ENCODE results near the gene ASAP3. TPM values are rescaled to one million over a fixed set of nuclear protein-coding genes. Genes with fewer than 3 reads are reported as not detected.

The ASAP3 gene
- total RNA-seq, 1 experiment from 2014 or later, result 2.9 TPM

DNA sequence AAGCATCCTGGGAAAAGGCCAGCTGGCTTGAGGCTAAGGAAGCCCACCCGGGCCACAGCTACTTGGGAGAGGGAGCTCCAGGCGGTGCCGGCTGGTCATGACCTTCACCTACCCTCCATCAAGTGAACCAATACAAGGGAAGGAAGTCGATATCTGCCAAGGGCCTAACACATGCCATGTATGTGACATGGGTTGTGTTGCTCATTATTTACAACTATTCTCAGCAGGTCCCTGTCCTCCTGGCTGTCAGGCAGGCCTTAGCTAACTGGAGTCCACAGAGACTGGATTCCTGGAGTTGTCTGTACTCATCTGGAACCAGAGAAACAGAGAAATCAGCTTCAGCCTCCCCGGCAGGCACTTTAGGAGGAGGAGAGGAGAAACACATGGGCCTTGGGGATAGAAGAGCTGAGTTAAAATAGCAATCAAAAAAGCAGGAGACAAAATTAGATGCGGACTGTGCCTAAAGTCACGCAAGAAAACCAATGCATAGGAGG lies 75.1 kb downstream of the ASAP3 start:
- no peak overlapping the region for H3K27ac Mint-ChIP-seq (ENCODE audit: unreplicated experiment)
- no peaks in the 10 kb centered on the region for H3K36me3 Mint-ChIP-seq (ENCODE audit: insufficient read depth, unreplicated experiment)
- TF ChIP-seq, protein P1, sequence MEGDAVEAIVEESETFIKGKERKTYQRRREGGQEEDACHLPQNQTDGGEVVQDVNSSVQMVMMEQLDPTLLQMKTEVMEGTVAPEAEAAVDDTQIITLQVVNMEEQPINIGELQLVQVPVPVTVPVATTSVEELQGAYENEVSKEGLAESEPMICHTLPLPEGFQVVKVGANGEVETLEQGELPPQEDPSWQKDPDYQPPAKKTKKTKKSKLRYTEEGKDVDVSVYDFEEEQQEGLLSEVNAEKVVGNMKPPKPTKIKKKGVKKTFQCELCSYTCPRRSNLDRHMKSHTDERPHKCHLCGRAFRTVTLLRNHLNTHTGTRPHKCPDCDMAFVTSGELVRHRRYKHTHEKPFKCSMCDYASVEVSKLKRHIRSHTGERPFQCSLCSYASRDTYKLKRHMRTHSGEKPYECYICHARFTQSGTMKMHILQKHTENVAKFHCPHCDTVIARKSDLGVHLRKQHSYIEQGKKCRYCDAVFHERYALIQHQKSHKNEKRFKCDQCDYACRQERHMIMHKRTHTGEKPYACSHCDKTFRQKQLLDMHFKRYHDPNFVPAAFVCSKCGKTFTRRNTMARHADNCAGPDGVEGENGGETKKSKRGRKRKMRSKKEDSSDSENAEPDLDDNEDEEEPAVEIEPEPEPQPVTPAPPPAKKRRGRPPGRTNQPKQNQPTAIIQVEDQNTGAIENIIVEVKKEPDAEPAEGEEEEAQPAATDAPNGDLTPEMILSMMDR (IDR thresholded peaks at IDR 0.05; ENCODE audit: unreplicated experiment), result no peak
- H3K9me3 Mint-ChIP-seq (ENCODE audit: low read depth, unreplicated experiment), result no peaks in the 10 kb centered on the region
- no peak overlapping the region for H3K4me3 Mint-ChIP-seq (ENCODE audit: low read depth, unreplicated experiment)
- intact Hi-C loops (cut with micrococcal nuclease; ENCODE audit: unreplicated experiment), result no loop called here
- no TSS peak for BruUV-seq (replicated peaks)
- peaks cover 8% of the 10 kb centered on the region for H3K4me1 Mint-ChIP-seq (ENCODE audit: low read depth, unreplicated experiment)
- no peaks in the 10 kb centered on the region for H3K27me3 Mint-ChIP-seq (ENCODE audit: unreplicated experiment)
- DNase-seq, result no peak
- CTCF ChIA-PET, result interaction anchor here (0.7 kb wide), 1 partner anchor 16 kb away, joined by 3 read pairs; the partner anchor contains the start of gene TCEA3

DNA sequence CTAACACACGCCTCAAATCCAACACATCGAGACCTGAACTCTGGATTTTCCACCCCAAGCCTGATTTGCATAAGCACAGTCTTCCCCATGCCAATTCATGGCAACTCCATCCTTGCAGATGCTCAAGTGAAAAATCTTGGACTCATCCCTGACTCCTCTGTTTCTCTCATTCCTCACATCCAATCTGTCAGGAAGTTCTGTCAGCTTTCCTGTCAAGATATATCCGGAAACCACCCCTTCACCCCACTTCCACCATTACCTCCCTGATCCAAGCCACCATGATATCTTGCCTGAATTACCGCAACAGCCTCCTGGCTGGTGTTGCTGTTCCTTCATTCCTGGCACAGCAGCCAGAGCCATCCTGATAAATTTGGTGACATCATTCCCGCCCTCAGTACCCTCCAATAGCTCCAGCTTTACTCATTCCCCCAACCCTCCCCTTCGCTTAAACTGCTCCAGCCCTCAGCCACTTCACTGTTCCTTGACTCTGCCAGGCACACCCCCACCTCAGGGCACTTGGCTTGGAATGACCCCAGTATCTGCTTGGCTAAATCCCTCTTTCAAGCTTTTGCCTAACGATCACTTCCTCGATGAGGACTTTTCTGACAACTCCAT lies 76.9 kb downstream of the ASAP3 start:
- no peaks in the 10 kb centered on the region for H3K36me3 Mint-ChIP-seq (ENCODE audit: insufficient read depth, unreplicated experiment)

DNA sequence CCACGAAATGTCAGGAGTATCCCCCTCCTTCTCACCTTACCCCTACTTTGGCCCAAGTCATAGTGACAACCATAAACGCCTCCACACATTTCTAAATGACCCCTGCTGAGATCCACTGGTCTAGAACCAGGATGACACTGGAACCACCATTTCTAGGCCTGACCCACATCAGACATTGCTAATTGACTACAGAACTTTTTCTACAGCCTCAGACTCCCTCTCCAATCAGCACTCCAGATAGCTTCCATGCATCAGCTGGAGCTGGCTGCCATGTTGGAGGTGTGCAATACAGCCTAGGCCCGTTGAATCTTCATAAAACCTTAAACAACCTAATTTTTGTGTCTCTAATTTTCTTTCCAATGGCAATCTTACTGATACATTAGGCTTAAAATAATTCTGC lies 78.0 kb downstream of the ASAP3 start:
- intact Hi-C loops (cut with micrococcal nuclease; ENCODE audit: unreplicated experiment), result no loop called here
- no TSS peak for BruUV-seq (replicated peaks)
- Mint-ChIP-seq H3K27me3 (ENCODE audit: unreplicated experiment) (no peaks in the 10 kb centered on the region), H3K27ac (ENCODE audit: unreplicated experiment) (no peak overlapping the region), H3K4me3 (ENCODE audit: low read depth, unreplicated experiment) (no peak overlapping the region), H3K4me1 (ENCODE audit: low read depth, unreplicated experiment) (peaks cover 26% of the 10 kb centered on the region), H3K9me3 (ENCODE audit: low read depth, unreplicated experiment) (no peaks in the 10 kb centered on the region), H3K36me3 (ENCODE audit: insufficient read depth, unreplicated experiment) (no peaks in the 10 kb centered on the region)
- TF ChIP-seq, protein P1 (IDR thresholded peaks at IDR 0.05; ENCODE audit: unreplicated experiment), result no peak
- DNase-seq, result no peak
- CTCF ChIA-PET, result no interaction called here

More for the DNA sequence above, 76.9 kb downstream of the ASAP3 start:
- Mint-ChIP-seq H3K4me1 (ENCODE audit: low read depth, unreplicated experiment) (peaks cover 25% of the 10 kb centered on the region), H3K4me3 (ENCODE audit: low read depth, unreplicated experiment) (no peak overlapping the region), H3K27ac (ENCODE audit: unreplicated experiment) (no peak overlapping the region), H3K27me3 (ENCODE audit: unreplicated experiment) (no peaks in the 10 kb centered on the region), H3K9me3 (ENCODE audit: low read depth, unreplicated experiment) (no peaks in the 10 kb centered on the region)
- BruUV-seq (replicated peaks), result no TSS peak
- TF ChIP-seq, protein P1 (IDR thresholded peaks at IDR 0.05; ENCODE audit: unreplicated experiment), result no peak
- no peak for DNase-seq
- CTCF ChIA-PET, result no interaction called here
- intact Hi-C loops (cut with micrococcal nuclease; ENCODE audit: unreplicated experiment), result no loop called here

DNA sequence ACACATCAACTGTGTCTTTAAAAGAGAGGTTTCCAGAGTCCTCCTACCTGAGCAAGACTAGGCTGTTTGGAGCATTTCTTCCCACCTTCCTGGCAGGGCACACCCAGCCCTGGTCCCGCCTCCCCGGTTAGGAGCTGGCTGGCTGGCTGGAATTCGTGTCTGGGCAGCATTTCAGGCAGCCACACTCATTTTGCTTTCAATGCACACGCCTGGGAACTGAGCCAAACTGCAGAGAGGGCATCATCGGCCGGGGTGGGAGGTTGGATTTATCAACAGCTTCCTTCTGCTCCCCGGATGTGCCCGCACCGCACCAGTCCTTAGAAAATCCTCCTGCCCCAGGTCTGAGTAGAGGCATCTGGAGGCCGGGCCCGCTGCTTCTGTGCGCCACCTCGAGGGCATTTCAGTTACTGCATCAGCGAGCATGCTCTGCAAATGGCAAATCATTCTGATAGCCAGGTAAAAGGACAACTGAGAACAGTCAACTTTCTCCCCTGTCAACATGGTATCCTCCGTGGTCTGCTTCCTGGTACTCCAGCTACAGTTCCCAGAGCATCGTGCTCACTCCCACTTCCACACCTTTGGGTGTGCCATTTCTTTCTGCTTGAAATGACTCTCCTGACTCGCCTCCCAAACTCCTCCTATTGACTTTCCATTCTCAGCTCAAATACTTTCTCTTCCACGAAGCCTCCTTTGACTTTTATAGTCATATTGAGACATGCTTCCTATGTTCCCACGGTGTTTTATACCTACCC lies 80.1 kb downstream of the ASAP3 start:
- DNase-seq, result peak; percentile 90
- no TSS peak for BruUV-seq (replicated peaks)
- CTCF ChIA-PET, result interaction anchor here (0.6 to 2.3 kb wide), 18 partner anchors 9 to 233 kb away, joined by 3 to 27 read pairs (median 6); partner anchors contain the start of genes HNRNPR and ZNF436

More for the DNA sequence above, 80.1 kb downstream of the ASAP3 start:
- no peaks in the 10 kb centered on the region for H3K36me3 Mint-ChIP-seq (ENCODE audit: insufficient read depth, unreplicated experiment)
- no peak overlapping the region for H3K27ac Mint-ChIP-seq (ENCODE audit: unreplicated experiment)
- H3K4me3 Mint-ChIP-seq (ENCODE audit: low read depth, unreplicated experiment), result peak overlapping the region; percentile 7
- peaks cover 26% of the 10 kb centered on the region for H3K4me1 Mint-ChIP-seq (ENCODE audit: low read depth, unreplicated experiment)
- TF ChIP-seq, protein P1 (IDR thresholded peaks at IDR 0.05; ENCODE audit: unreplicated experiment), result peak; percentile 81
- H3K9me3 Mint-ChIP-seq (ENCODE audit: low read depth, unreplicated experiment), result no peaks in the 10 kb centered on the region
- H3K27me3 Mint-ChIP-seq (ENCODE audit: unreplicated experiment), result no peaks in the 10 kb centered on the region
- intact Hi-C loops (cut with micrococcal nuclease; ENCODE audit: unreplicated experiment), result loop anchor here (2.0 to 5.0 kb wide), 2 partner anchors 35 to 77 kb away; partner anchors contain the start of gene ZNF436
